Fibroblast of skin of scalp (primary cell): ENCODE results near the gene COL6A2.
"Not testable (repeated sequence)": the region's sequence is repeated elsewhere in the genome, so short reads cannot be mapped to it uniquely, and the experiment has no call there.

Experiments
- DNase-seq: peaks from one replicate; pipeline ENCODE4 v3.0.0-alpha.2; 2013

Gene COL6A2

DNA sequence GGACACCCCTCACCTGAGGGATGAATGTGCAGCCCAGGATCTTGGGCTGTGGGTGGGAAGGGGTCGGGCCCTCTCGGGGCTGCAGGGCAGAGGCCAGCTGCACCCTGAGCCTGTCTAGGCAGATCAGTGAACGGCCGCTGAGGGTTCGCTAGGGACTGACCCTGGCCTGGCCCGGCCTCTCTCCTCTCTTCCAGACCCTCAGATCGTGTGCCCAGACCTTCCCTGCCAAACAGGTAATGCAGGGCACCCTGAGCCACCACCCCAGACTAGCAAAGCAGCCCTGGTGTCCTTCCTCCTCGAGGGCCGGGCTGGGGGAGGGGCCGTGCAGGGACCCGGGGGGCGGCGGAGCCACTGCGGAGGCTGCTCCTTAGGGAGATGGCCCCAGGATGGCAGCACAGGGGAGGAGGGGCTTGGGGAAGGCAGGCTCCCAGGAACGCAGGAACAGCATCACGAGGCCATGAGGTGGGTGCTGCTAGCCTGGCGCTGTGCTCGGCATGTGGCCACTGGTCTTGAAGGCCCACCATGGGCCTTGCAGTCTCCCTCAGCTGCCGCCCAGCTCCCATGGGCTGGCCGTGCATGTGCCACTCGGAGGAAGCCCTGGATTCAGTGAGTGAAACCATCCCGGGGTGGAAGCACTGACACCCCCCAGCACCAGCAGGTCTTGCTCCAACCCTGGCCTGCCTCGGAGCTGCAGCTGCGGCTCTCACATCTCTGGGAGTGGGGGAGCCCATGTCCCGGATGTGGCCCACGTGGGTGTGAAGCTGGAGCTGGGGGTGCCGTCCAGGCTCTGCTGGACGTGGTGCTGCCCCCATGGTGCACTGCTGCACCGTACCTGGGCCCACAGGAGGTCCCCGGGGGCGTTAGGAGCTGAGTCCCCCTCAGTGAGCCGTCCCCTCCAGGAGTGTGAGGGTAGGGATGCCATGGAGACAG lies 28.7 kb downstream of the COL6A2 start:
- no peak for DNase-seq

- no peak for DNase-seq
Observed at GRCh38 chr21:46127239-46128105, 29.6 kb downstream of the COL6A2 start.

- DNase-seq: no peak
Observed at GRCh38 chr21:46128106-46128932, 30.4 kb downstream of the COL6A2 start.

DNA sequence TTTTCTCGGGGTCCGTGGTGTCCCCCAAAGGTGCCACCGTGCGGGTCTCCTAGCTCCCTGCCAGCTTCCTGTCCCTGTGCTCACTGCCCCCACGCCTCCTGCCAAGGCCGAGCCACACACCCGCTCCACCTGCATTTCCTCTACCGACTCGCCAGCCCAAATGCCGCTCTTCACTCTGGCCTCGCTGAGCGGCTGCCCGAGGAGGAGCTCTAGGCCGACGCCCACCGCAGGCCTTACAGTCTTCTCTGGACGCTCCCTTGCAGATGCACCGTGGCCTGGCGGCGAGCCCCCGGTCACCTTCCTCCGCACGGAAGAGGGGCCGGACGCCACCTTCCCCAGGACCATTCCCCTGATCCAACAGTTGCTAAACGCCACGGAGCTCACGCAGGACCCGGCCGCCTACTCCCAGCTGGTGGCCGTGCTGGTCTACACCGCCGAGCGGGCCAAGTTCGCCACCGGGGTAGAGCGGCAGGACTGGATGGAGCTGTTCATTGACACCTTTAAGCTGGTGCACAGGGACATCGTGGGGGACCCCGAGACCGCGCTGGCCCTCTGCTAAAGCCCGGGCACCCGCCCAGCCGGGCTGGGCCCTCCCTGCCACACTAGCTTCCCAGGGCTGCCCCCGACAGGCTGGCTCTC lies 31.1 kb downstream of the COL6A2 start:
- no peak for DNase-seq

GRCh38 chr21:46129846-46130651 lies 32.1 kb downstream of the COL6A2 start:
- DNase-seq: no peak

GRCh38 chr21:46130831-46131587 lies 33.1 kb downstream of the COL6A2 start:
- DNase-seq: no peak

- DNase-seq: no peak
Observed at GRCh38 chr21:46131588-46131837, 33.6 kb downstream of the COL6A2 start.

- no peak for DNase-seq
Observed at GRCh38 chr21:46131838-46132651, 34.1 kb downstream of the COL6A2 start.

DNA sequence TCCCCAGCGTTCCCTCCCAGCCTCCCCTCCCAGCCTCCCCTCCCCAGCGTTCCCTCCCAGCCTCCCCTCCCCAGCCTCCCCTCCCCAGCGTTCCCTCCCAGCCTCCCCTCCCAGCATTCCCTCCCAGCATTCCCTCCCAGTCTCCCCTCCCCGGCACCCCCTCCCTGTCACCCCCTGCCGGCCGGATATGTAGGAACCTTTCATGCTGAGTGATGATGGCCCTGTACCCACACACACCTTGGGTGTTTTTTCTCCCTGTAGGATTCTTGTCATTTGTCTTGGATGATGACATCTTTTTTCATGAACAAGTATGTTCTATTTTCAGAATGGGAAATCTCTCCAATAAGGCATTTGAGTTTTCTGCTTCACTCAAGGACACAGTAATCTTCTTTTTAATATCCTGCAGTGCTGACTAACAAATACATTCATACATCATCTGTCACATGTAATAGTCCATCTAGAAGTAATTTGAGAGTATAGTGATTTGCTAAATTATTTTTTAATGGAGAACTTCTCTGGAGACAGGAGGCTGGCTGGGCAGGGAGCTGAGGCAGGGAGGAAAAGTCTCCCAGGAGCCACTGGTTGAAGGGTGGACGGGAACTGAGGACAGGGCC lies 38.0 kb downstream of the COL6A2 start:
- DNase-seq: peak; percentile 58

- DNase-seq: no peak
Observed at GRCh38 chr21:46136739-46137349, 38.9 kb downstream of the COL6A2 start.

- no peak for DNase-seq
Observed at GRCh38 chr21:46137908-46138307, 40.0 kb downstream of the COL6A2 start.

- no peak for DNase-seq
Observed at GRCh38 chr21:46138383-46138970, 40.6 kb downstream of the COL6A2 start.

DNA sequence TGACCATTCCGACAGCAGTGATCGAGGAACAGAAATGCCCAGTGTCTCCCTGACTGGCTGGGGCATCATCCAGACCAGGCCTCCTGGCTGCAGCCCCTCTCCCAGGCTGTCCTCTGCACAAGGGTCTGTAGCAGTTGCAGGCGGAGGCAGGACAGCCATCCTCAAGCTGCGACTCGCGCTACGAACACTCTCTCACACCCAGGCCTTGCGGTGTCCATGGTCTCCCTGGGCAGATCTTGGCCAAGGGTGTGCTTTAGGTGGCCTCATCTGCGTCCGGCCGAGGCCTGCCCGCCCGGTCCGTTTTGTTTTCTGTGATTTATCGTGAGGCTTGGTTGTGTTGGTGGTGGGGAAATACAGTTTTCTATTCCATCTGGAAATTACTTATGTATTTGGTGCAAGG lies 41.8 kb downstream of the COL6A2 start:
- no peak for DNase-seq

GRCh38 chr21:46140352-46141003 lies 42.6 kb downstream of the COL6A2 start:
- not testable (repeated sequence) for DNase-seq

GRCh38 chr21:46141767-46142581 lies 44.1 kb downstream of the COL6A2 start:
- DNase-seq: no peak

GRCh38 chr21:46142582-46143473 lies 44.9 kb downstream of the COL6A2 start:
- DNase-seq: no peak
